Left renal cortex interstitium (tissue), 4 donors: ENCODE data around the gene ATOSB. TPM values are rescaled to one million over a fixed set of nuclear protein-coding genes. Genes with fewer than 3 reads are reported as not detected.
A peak's percentile ranks its signal among the peaks of the same experiment; 100 is the strongest.

Experiments
- DNase-seq, 4 donors: peaks; one replicate each; pipeline ENCODE4 v3.0.0-alpha.2; 2013; ENCODE audit warnings: low read depth in 4 of 4, low spot score in 2 of 4, missing footprints in 1 of 4
- polyA plus RNA-seq, 4 donors: library from polyadenylated mRNA; unstranded; fragments of 120-200 nt; gene quantifications; one replicate each; pipeline ENCODE4 v1.2.1, GENCODE V29; 2013; ENCODE audit not compliant: insufficient read length in 4 of 4

Gene ATOSB
- polyA plus RNA-seq, 4 donors, result 13.1 to 15.5 (median 13.6) TPM

GRCh38 chr9:35114113-35114839 is 1.4 kb downstream of the ATOSB start:
- peak in 1 of 4 donors; percentile 70 for DNase-seq

- no peak for DNase-seq
These were observed 3.2 kb downstream of the ATOSB start for GRCh38 chr9:35112257-35113020.

GRCh38 chr9:35111001-35111933 is 4.4 kb downstream of the ATOSB start:
- DNase-seq, result peak; percentile 78 to 95 (median 90)

GRCh38 chr9:35110327-35110761 is 5.3 kb downstream of the ATOSB start:
- DNase-seq, result no peak

GRCh38 chr9:35108946-35109575 is 6.6 kb downstream of the ATOSB start:
- DNase-seq, result no peak

- no peak for DNase-seq
These were observed 7.2 kb downstream of the ATOSB start for GRCh38 chr9:35108461-35108860.

GRCh38 chr9:35107297-35108290 is 8.1 kb downstream of the ATOSB start:
- no peak for DNase-seq

GRCh38 chr9:35106343-35106730 is 9.3 kb downstream of the ATOSB start:
- no peak for DNase-seq

- no peak for DNase-seq
These were observed 9.9 kb downstream of the ATOSB start for GRCh38 chr9:35105571-35106342.

GRCh38 chr9:35105126-35105525 is 10.5 kb downstream of the ATOSB start:
- DNase-seq, result no peak

GRCh38 chr9:35104586-35104985 is 11.1 kb downstream of the ATOSB start:
- DNase-seq, result no peak

GRCh38 chr9:35103660-35104191 is 11.9 kb downstream of the ATOSB start:
- DNase-seq, result no peak

- DNase-seq, result peak in 3 of 4 donors; percentile 78 to 92 (median 87)
These were observed 12.6 kb downstream of the ATOSB start, which contains the start of gene STOML2 for GRCh38 chr9:35102769-35103659. Gene STOML2, minus strand, starts transcription at chr9:35103131. Its CDS starts 37 bp downstream, at chr9:35103094.

GRCh38 chr9:35102465-35102768 is 13.2 kb downstream of the ATOSB start:
- DNase-seq, result no peak

GRCh38 chr9:35097573-35097972 is 18.1 kb downstream of the ATOSB start:
- DNase-seq, result no peak

GRCh38 chr9:35096035-35096849 is 19.4 kb downstream of the ATOSB start, which contains the start of gene PIGO:
Gene PIGO, minus strand, starts transcription at chr9:35096591. Its CDS starts 1,026 bp downstream, at chr9:35095565.
- DNase-seq, result peak in 1 of 4 donors; percentile 69
